Measurements from ENCODE around the gene COPB1. TPM values are rescaled to one million over a fixed set of nuclear protein-coding genes. Genes with fewer than 3 reads are reported as not detected.

Gene COPB1
- total and polyA plus RNA-seq, 4 experiments from 2014 or later = 79.8 to 94.0 (median 87.8) TPM

DNA sequence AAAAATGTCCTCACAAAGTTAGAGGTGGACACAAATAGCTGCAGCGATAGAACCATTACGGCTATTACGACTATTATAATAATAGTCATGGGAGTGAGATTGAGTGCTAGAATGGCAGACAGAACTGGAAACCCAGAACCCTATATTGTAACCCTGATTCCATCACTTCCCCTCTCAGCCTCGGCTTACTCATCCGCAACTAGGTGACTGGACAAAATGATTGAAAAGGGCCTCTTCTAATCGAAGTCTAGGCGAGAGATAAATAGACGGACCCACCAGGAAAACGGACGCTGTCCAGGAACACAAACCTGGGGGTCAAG lies 19.9 kb upstream of the COPB1 start:
- Mint-ChIP-seq H3K9me3 (no peaks in the 10 kb centered on the region), H3K4me1 (peaks cover 17 to 41% (median 30%) of the 10 kb centered on the region in 4 donors), H3K27me3 (no peaks in the 10 kb centered on the region), H3K27ac (peak overlapping the region; percentile 95 to 98 (median 98)), H3K36me3 (peaks cover 18 to 39% of the 10 kb centered on the region in 2 donors), H3K4me3 (peak overlapping the region; percentile 93 to 99 (median 98))
- peaks cover 22% of the 10 kb centered on the region for H3K36me3 ChIP-seq (ENCODE audit: insufficient read depth, low read length)
- ChIA-PET POLR2A (ENCODE audit: partially characterized antibody) (interaction anchor here (0.8 to 3.3 kb wide), 15 partner anchors 14 to 852 kb away, joined by 3 to 37 read pairs (median 7); partner anchors contain the start of genes COPB1, CYP2R1 and PDE3B), CTCF (ENCODE audit: partially characterized antibody) (interaction anchor here (0.8 to 2.4 kb wide), 5 partner anchors 19 to 388 kb away, joined by 3 to 34 read pairs (median 5); partner anchors contain the start of gene COPB1)
- peaks cover 27% of the 10 kb centered on the region for H3K4me1 ChIP-seq (ENCODE audit: insufficient read depth, low read length)
- no peaks in the 10 kb centered on the region for H3K9me3 ChIP-seq (ENCODE audit: control insufficient read depth in 1 of 2, low read length in 2 of 2)
- H3K27me3 ChIP-seq (ENCODE audit: insufficient read depth, low read length) = no peaks in the 10 kb centered on the region
- no peak for DNase-seq
- intact Hi-C loops (cut with micrococcal nuclease) = no loop called here
- peak overlapping the region; percentile 99 for H3K27ac ChIP-seq (ENCODE audit: low read depth, low read length)
- H3K4me3 ChIP-seq (ENCODE audit: low read length in 2 of 2) = peak overlapping the region; percentile 63 to 95

DNA sequence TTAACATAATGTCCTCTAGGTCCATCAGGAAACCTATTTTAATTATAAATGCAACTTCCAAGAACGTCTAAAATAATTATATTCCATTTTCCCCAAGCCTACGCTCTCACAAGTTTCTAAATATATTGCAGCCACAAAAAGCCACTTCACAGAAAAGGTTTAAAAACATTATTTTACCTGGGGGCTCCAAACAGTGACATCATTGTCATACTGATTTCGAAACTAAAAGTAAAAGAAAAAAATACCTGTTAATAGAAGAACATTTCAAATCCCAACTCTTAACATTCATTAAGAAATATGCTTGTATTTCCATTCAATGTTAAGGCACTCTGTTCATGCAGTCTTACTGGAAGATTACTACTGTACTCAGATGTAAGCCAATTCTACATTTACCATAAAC lies 19.2 kb upstream of the COPB1 start:
- Mint-ChIP-seq H3K27ac (peak overlapping the region; percentile 95 to 98 (median 98)), H3K4me3 (peak overlapping the region; percentile 93 to 99 (median 98)), H3K27me3 (no peaks in the 10 kb centered on the region), H3K9me3 (no peaks in the 10 kb centered on the region), H3K4me1 (peaks cover 17 to 41% (median 30%) of the 10 kb centered on the region in 4 donors), H3K36me3 (peaks cover 22 to 45% of the 10 kb centered on the region in 2 donors)
- ChIA-PET POLR2A (ENCODE audit: partially characterized antibody) (interaction anchor here (1.0 to 3.3 kb wide), 8 partner anchors 18 to 389 kb away, joined by 3 to 37 read pairs (median 12); partner anchors contain the start of genes COPB1, CYP2R1 and PDE3B), CTCF (ENCODE audit: partially characterized antibody) (interaction anchor here (0.8 to 2.4 kb wide), 2 partner anchors 64 to 388 kb away, joined by 3 to 34 read pairs; no protein-coding TSS in a partner anchor)
- no peaks in the 10 kb centered on the region for H3K9me3 ChIP-seq (ENCODE audit: control insufficient read depth in 1 of 2, low read length in 2 of 2)
- intact Hi-C loops (cut with micrococcal nuclease) = no loop called here
- H3K27me3 ChIP-seq (ENCODE audit: insufficient read depth, low read length) = no peaks in the 10 kb centered on the region
- H3K36me3 ChIP-seq (ENCODE audit: insufficient read depth, low read length) = peaks cover 24% of the 10 kb centered on the region
- H3K4me1 ChIP-seq (ENCODE audit: insufficient read depth, low read length) = peaks cover 27% of the 10 kb centered on the region
- peak overlapping the region; percentile 63 to 95 for H3K4me3 ChIP-seq (ENCODE audit: low read length in 2 of 2)
- H3K27ac ChIP-seq (ENCODE audit: low read depth, low read length) = peak overlapping the region; percentile 99
- no peak for DNase-seq

DNA sequence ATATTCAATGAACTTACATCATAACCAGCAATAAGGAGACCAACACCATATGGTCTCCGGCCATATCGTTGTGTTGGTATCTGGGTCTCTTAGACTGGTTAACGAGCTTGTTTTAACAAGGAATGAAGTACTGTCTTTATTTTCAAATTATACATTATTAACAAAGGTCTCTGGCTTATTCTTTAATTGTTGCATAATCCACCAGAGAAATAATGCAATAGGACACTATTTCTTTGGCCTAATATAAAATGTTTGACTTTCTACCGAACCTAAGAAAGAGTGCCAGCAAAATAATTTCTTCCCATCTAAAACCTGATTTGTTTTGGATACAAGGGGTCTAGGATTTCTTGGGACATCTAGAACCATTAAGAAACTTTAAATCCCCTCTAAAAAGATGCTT lies 14.2 kb upstream of the COPB1 start:
- DNase-seq = no peak
- Mint-ChIP-seq H3K9me3 (no peaks in the 10 kb centered on the region), H3K4me1 (peaks cover 11 to 26% (median 15%) of the 10 kb centered on the region in 4 donors), H3K36me3 (peaks cover 47 to 60% of the 10 kb centered on the region in 2 donors), H3K4me3 (no peak overlapping the region), H3K27me3 (no peaks in the 10 kb centered on the region), H3K27ac (no peak overlapping the region)
- Histone ChIP-seq H3K27ac (ENCODE audit: low read depth, low read length) (no peak overlapping the region), H3K4me1 (ENCODE audit: insufficient read depth, low read length) (peaks cover 14% of the 10 kb centered on the region), H3K36me3 (ENCODE audit: insufficient read depth, low read length) (peaks cover 63% of the 10 kb centered on the region), H3K27me3 (ENCODE audit: insufficient read depth, low read length) (no peaks in the 10 kb centered on the region), H3K9me3 (ENCODE audit: control insufficient read depth in 1 of 2, low read length in 2 of 2) (no peaks in the 10 kb centered on the region), H3K4me3 (ENCODE audit: low read length in 2 of 2) (no peak overlapping the region)
- intact Hi-C loops (cut with micrococcal nuclease) = no loop called here
- ChIA-PET CTCF (ENCODE audit: partially characterized antibody) (interaction anchor here (1.6 to 1.7 kb wide), 2 partner anchors 131 to 393 kb away, joined by 4 read pairs; no protein-coding TSS in a partner anchor), POLR2A (ENCODE audit: partially characterized antibody) (interaction anchor here (4.3 kb wide), 1 partner anchor 13 kb away, joined by 18 read pairs; the partner anchor contains the start of gene COPB1)

DNA sequence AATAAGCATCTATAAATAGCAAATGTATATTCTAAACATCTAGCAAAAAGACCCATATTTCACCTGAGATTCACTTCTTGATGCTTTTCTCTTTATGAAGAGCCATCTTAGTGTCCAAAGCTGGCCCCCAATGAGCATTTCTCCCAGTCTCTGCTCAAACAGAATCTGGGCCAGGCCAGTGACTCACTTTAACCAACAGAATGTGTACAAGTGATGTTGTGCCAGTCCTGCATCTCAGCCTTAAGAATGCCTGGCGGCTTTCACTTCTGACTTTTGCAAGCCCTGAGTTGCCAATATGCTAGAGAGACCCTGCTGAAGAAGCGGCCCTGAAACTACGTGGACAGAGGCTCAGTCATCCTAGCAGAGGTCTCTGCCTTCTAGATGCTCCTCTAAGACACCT lies 6.9 kb upstream of the COPB1 start:
- no peaks in the 10 kb centered on the region for H3K27me3 Mint-ChIP-seq
- no peaks in the 10 kb centered on the region for H3K27me3 ChIP-seq (ENCODE audit: insufficient read depth, low read length)
- H3K4me1 Mint-ChIP-seq = peaks cover 0 to 9% (median 4%) of the 10 kb centered on the region in 4 donors
- H3K4me3 Mint-ChIP-seq = no peak overlapping the region
- intact Hi-C loops (cut with micrococcal nuclease) = no loop called here
- H3K9me3 Mint-ChIP-seq = no peaks in the 10 kb centered on the region
- no peak overlapping the region for H3K27ac ChIP-seq (ENCODE audit: low read depth, low read length)
- ChIA-PET CTCF (ENCODE audit: partially characterized antibody) (no interaction called here), POLR2A (ENCODE audit: partially characterized antibody) (no interaction called here)
- H3K27ac Mint-ChIP-seq = peak overlapping the region in 1 of 7 donors; percentile 54
- no peak for DNase-seq
- no peaks in the 10 kb centered on the region for H3K9me3 ChIP-seq (ENCODE audit: control insufficient read depth in 1 of 2, low read length in 2 of 2)
- H3K4me3 ChIP-seq (ENCODE audit: low read length in 2 of 2) = no peak overlapping the region
- H3K36me3 ChIP-seq (ENCODE audit: insufficient read depth, low read length) = peaks cover 51% of the 10 kb centered on the region
- no peaks in the 10 kb centered on the region for H3K4me1 ChIP-seq (ENCODE audit: insufficient read depth, low read length)
- peaks cover 54 to 67% of the 10 kb centered on the region in 2 donors for H3K36me3 Mint-ChIP-seq

DNA sequence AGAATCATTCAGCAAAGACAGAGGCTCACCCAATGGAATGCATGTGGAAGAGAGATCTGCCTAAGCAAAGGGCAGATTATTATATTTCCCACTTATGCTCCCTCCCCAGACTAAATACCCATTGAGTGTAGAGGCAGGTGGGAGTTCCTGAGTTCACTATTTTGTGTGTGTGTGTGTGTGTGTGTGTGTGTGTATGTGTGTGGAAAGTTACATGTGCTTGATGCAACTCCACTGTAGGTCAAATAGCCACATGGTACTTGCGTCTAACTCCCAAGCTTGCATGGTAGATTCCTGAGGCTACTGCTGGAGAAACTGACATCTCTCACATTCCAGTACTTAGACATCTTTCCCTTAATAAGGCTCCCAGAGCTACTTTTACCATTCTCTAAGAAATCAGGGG lies 3.4 kb upstream of the COPB1 start:
- Mint-ChIP-seq H3K36me3 (peaks cover 36 to 58% of the 10 kb centered on the region in 2 donors), H3K4me3 (no peak overlapping the region), H3K4me1 (peaks cover 9 to 29% (median 13%) of the 10 kb centered on the region in 4 donors), H3K27ac (peak overlapping the region in 4 of 7 donors; percentile 3 to 66 (median 44)), H3K27me3 (no peaks in the 10 kb centered on the region), H3K9me3 (no peaks in the 10 kb centered on the region)
- Histone ChIP-seq H3K27ac (ENCODE audit: low read depth, low read length) (no peak overlapping the region), H3K36me3 (ENCODE audit: insufficient read depth, low read length) (peaks cover 27% of the 10 kb centered on the region), H3K27me3 (ENCODE audit: insufficient read depth, low read length) (no peaks in the 10 kb centered on the region), H3K4me3 (ENCODE audit: low read length in 2 of 2) (no peak overlapping the region), H3K4me1 (ENCODE audit: insufficient read depth, low read length) (peaks cover 20% of the 10 kb centered on the region), H3K9me3 (ENCODE audit: control insufficient read depth in 1 of 2, low read length in 2 of 2) (no peaks in the 10 kb centered on the region)
- ChIA-PET CTCF (ENCODE audit: partially characterized antibody) (interaction anchor here (0.7 to 1.5 kb wide), 3 partner anchors 20 to 540 kb away, joined by 3 to 5 read pairs (median 3); partner anchors contain the start of gene SPON1), POLR2A (ENCODE audit: partially characterized antibody) (interaction anchor here (4.5 kb wide), 1 partner anchor 17 kb away, joined by 37 read pairs; the partner anchor contains the start of gene PSMA1)
- no peak for DNase-seq
- intact Hi-C loops (cut with micrococcal nuclease) = no loop called here

DNA sequence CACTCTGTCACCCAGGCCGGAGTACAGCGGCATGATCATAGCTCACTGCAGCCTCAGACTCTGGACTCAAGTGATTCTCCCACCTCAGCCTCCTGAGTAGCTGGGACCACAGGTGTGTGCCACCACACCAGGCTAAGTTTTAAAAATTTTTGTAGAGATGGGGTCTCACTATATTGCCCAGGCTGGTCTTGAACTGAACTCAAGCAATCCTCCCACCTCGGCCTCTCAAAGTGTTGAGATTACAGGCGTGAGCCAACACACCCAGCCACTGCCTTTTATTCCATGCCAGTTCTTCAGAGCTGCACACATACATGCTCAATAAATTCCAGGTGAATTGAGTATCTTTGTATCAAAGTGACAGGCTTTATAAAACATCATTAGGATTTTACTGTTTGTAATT lies 2.4 kb upstream of the COPB1 start:
- no peaks in the 10 kb centered on the region for H3K9me3 Mint-ChIP-seq
- H3K4me1 Mint-ChIP-seq = peaks cover 18 to 38% (median 22%) of the 10 kb centered on the region in 4 donors
- no peak overlapping the region for H3K27ac ChIP-seq (ENCODE audit: low read depth, low read length)
- no peaks in the 10 kb centered on the region for H3K9me3 ChIP-seq (ENCODE audit: control insufficient read depth in 1 of 2, low read length in 2 of 2)
- H3K4me1 ChIP-seq (ENCODE audit: insufficient read depth, low read length) = peaks cover 30% of the 10 kb centered on the region
- DNase-seq = no peak
- POLR2A ChIA-PET (ENCODE audit: partially characterized antibody) = interaction anchor here (4.5 kb wide), 1 partner anchor 18 kb away, joined by 37 read pairs; the partner anchor contains the start of gene PSMA1
- H3K36me3 Mint-ChIP-seq = peaks cover 40 to 57% of the 10 kb centered on the region in 2 donors
- no peaks in the 10 kb centered on the region for H3K27me3 Mint-ChIP-seq
- H3K27ac Mint-ChIP-seq = peak overlapping the region in 4 of 7 donors; percentile 19 to 84 (median 60)
- H3K36me3 ChIP-seq (ENCODE audit: insufficient read depth, low read length) = peaks cover 35% of the 10 kb centered on the region
- CTCF ChIA-PET (ENCODE audit: partially characterized antibody) = interaction anchor here (1.5 kb wide), 1 partner anchor 405 kb away, joined by 5 read pairs; no protein-coding TSS in a partner anchor
- intact Hi-C loops (cut with micrococcal nuclease) = no loop called here
- no peak overlapping the region for H3K4me3 ChIP-seq (ENCODE audit: low read length in 2 of 2)
- no peak overlapping the region for H3K4me3 Mint-ChIP-seq
- H3K27me3 ChIP-seq (ENCODE audit: insufficient read depth, low read length) = no peaks in the 10 kb centered on the region

DNA sequence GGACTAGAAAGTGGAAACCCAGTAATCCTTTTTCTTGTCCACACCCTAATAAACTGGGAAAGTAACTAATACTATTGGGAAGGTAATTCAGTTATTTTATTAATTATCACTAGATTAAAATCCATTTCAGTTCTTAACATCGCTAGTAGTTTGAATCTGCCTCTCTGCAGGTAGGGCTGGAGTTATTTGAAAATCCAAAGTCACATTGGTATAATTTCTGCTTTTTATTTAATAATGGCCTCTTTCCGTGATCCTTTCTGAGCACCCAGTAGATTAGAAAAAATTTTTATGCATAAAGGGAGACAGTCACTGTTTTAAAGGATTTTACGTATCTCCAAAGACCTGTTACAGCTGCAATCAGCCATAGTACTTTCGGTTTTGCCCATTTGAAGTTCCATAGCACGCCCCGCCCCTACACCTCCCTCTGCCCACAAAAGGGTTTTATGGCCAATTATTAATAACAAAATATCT lies 605 bp upstream of the COPB1 start:
- H3K36me3 ChIP-seq (ENCODE audit: insufficient read depth, low read length) = peaks cover 34% of the 10 kb centered on the region

More for the DNA sequence above, 605 bp upstream of the COPB1 start:
- no peaks in the 10 kb centered on the region for H3K9me3 Mint-ChIP-seq
- H3K4me3 ChIP-seq (ENCODE audit: low read length in 2 of 2) = peak overlapping the region; percentile 76
- H3K27ac Mint-ChIP-seq = peak overlapping the region; percentile 82 to 100 (median 98)
- H3K4me1 ChIP-seq (ENCODE audit: insufficient read depth, low read length) = peaks cover 45% of the 10 kb centered on the region
- DNase-seq = peak; percentile 62 to 74 (median 69)
- H3K9me3 ChIP-seq (ENCODE audit: control insufficient read depth in 1 of 2, low read length in 2 of 2) = no peaks in the 10 kb centered on the region
- peaks cover 24 to 52% (median 33%) of the 10 kb centered on the region in 4 donors for H3K4me1 Mint-ChIP-seq
- intact Hi-C loops (cut with micrococcal nuclease) = loop anchor here (1.0 kb wide), 1 partner anchor 391 kb away; no protein-coding TSS in a partner anchor
- ChIA-PET CTCF (ENCODE audit: partially characterized antibody) (interaction anchor here (0.7 to 1.5 kb wide), 6 partner anchors 20 to 728 kb away, joined by 3 to 5 read pairs (median 4); partner anchors contain the start of genes CYP2R1 and PSMA1), POLR2A (ENCODE audit: partially characterized antibody) (interaction anchor here (0.7 to 4.5 kb wide), 19 partner anchors 8 to 553 kb away, joined by 3 to 37 read pairs (median 4); partner anchors contain the start of genes CYP2R1, PDE3B, PSMA1 and SPON1)
- H3K36me3 Mint-ChIP-seq = peaks cover 33 to 57% of the 10 kb centered on the region in 2 donors
- H3K27me3 Mint-ChIP-seq = no peaks in the 10 kb centered on the region
- H3K27me3 ChIP-seq (ENCODE audit: insufficient read depth, low read length) = no peaks in the 10 kb centered on the region
- peak overlapping the region; percentile 92 to 100 (median 94) for H3K4me3 Mint-ChIP-seq
- peak overlapping the region; percentile 65 for H3K27ac ChIP-seq (ENCODE audit: low read depth, low read length)
